ENCODE data around the gene DGKB.

The DGKB gene

DNA sequence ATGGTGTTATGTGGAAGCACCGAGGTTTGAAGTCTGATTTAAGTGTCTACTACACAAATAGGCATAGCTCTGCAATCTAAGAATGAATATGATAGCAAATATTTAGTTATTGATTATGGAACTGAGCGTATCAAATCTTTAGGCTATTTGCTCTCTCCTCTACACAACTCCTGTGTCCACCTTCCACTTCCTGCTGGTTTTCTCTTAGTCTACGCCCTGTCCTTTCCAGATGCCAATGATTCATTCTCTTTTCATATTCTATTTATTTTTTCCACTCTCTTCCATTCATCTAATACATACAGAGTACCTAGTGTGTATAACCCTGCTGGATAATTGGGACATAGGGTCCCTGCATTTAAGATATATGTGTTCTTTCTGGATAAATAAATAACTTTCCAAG lies 83.7 kb downstream of the DGKB start:
- no peak for DNase-seq

DNA sequence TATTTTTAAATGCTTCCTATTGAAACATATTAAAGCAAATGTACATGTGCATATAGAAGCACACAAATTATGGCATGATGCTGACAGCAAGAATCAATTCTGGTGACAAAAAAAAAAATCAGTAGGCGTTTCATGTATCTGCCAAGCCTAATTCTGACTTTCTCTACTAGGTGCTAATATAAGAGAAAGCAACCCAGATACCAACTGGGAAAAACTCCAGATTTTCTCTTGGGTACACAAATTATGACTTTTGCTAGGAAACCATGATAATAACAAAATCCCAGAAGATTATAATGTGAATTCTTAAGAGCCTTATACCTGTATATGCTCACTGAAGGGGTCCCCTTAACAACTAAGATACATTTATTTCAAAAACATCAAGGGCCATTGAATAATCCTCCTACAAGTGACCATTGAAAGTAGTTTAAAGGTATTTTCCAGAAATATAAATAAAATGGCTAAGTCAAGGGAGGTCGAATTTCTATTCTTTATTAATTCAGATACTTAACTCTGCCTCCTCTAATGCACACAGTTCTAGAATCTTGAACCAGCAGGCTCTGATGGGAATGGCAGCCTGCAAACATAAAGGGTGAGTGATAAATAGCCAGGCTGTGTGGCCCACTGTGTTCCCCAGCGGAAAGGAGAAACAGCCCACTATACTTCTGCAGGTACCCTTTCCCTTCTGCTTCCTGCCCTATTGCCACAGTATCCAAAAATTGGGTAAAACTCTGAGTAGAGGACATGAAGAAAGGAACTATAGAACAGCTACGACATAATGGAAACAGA lies 84.5 kb downstream of the DGKB start:
- no peak for DNase-seq

DNA sequence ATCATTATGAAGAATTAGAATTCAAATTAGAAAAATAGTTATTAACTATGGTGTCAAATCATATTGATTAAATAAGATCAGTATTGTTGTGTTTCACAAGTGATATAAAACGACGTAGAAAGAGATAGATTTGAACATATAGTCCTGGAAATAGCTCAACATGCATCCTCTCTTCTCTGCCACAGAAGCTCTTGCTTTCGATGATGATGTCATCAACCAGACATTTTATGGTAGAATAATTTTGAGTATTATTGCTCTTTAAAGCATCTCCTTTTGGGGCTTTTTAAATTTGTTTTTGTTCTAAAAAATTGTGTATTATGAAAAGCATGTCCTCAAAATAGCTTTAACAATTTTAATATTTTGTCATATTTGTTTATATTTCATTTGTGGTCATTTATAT lies 95.0 kb downstream of the DGKB start:
- no peak for DNase-seq

DNA sequence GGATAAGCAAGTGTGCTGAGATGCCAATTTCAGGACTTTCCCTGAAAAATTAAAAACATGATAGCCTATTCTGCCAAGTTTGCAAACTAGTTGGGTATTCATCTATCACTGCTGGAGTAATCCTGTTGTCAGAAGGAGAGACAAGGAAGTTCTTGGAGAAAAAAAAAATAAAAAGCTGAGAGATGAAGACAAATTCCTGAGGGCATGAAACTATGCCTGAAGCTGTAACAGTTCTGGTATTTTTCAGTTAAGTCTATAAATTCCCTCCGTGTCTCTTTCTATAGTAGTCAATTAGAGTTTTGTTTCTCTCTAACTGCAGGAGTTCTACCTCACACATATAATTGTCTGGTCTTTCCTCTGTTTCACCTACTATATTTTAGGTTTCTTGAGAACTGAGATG lies 95.7 kb downstream of the DGKB start:
- peak; percentile 24 for DNase-seq

DNA sequence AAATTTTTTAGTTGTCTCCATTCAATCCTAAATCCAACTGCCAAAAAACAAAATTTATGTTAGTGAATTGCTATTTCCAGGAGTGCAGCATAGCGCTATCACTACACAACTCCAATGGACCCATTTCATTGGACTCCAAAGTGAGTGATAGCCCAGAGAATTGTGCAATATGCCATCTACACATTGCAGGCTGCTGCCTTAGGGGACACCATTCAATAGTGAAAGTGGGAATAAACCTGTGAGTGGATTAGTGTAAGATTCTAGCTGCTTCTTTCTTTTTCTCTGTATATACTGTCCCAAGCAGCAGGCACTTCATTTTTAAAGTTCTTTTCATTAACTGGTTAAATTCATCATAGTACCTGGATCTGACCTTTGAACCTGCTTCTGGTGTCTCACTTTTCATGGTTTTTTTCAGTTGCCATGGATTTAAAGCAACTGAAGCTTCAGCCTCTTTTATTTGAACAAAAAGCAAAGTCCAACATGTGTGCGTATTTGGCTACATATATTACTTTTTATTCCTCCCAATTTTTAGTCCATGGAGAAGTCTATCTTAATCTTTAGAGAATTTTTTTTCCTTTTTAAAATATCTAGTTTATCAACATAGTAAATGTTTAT lies 97.3 kb downstream of the DGKB start:
- no peak for DNase-seq

DNA sequence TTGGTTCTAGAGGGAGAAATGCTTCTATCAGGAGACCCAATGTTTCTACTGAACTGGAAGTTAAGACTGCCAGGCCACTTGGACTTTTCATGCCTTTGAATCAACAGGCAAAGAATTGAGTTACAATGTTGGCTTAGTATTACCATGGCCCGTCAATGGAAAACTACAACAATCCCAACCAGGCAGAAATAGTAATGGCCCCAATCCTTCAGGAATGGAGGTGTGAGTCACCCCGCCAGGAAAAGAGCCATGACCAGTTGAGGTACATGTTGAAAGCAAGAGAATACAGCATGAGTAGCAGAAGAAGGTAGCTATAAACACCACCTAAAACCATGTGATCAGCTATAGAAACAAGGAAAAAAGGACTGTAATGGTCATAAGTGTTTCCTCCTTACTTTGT lies 101.9 kb downstream of the DGKB start:
- DNase-seq: no peak

DNA sequence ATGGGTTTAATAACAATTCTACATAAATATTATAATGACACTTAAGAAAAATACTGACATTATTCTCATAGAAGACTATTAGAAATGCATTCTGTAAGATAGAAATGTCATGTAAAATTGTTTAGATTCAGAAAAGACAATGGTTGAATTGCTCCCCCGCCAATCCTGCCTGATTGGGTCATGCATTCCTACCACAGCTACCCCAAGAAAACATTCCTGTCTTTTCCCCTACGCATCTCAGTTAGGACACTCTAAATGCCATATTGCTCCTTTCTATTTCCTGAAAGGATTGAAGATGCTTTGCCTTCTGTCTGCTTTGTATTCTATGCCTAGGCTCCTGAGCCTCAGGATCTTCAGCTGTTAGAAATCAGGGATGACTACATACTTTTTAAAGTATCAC lies 109.4 kb downstream of the DGKB start:
- no peak for DNase-seq

DNA sequence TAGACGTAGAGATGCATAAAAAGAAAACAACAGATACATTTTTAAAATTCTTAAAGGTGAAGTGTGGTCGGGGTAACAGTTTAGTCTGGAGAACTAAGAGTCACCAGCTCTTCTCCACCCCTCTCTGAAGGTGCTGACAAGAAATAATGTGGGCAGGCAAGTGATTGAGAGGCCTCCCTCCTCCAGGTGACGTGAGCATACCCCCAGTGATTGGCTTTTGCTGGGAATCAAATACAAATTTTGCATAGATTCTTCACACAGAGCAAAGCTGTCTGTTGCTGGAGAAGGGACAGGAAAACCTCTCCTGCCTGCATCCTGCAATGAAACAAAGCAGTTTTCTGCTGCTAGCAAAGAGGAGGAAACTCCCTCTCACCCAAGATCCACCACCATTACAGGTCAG lies 115.0 kb downstream of the DGKB start:
- no peak for DNase-seq

DNA sequence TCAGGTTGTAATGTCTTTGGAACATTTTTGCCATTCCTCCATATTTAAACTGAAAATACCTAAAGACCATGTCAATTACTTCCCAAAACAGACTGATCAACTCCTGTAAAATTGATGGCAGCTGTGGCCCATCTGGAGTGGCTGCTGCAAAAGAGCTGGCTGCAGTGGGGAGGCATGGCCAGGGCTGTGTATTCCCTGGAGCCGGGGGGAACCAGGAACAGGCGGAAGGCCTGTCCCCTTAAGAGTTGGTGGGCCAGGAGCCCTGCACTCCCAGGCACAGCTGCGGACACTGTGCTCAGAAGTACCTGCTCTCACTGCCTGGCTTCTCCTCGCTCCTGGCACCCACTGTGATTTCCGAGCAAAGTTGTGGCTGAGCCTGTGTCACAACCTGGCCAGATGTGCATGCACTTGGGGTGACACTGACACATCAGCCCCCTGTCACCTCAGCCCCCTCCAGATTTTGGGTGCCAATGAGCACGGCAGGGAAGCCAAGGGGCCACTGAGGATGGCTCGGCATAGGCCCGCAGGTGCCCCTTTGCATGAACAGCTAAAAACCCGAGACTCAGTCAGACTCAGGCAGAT lies 116.1 kb downstream of the DGKB start:
- DNase-seq: no peak

DNA sequence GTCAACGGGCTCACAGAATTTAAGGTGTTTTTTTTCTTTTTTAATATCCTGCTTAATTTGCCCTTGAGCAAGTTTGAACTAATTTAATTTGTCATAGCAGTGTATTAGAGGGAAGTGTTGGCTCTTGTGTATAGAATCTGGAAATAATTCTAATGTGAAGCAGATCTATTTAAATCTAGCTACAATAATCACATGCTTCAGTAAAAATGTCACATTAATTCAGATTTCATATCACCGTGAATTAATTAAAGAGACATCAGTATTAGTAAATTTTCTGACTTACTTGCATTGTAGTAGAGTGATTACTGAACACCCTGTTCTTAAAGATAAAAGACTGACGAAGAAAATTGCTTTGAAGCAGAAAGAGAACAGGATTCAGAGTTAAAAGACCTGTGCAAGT lies 124.7 kb downstream of the DGKB start:
- DNase-seq: no peak

DNA sequence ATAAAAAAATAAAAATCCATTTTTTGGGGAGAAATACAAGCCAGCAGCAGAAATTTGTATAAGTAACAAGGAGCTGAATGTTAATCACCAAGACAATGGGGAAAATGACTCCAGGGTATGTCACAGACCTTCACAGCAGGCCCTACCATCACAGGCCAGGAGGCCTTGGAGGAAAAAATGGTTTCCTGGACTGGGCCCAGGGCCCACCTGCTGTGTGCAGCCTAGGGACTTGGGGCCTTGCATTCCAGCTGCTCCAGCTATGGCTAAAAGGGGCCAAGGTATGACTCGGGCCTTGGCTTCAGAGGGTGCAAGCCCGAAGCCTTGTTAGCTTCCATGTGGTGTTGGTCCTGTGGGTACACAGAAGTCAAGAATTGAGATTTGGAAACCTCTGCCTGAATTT lies 126.3 kb downstream of the DGKB start:
- no peak for DNase-seq

DNA sequence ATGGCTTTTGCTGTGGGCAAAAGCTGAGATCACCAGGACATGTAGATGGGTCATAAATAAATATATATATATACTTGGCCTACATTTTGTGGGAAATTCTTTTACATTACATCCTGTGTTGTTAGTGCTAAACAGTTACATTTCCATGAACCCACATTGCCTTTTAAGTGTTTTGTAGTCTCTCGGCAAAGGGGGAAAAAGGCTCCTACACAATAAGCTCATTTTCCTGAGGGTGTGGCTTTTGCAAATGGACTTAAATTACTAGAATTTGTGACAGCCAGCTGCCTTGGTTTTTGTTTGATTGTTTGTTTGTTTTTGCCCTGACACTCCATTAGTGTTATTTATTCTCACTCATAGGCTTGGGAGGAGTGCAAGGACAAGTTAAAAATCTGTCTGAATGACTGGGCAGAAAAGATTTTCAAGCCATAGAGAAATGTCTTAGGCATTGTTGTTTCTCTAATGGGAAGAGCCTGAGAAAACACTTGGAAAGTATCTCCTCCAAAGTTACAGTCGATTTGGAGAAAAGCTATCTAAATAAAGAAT lies 128.8 kb downstream of the DGKB start:
- DNase-seq: no peak

DNA sequence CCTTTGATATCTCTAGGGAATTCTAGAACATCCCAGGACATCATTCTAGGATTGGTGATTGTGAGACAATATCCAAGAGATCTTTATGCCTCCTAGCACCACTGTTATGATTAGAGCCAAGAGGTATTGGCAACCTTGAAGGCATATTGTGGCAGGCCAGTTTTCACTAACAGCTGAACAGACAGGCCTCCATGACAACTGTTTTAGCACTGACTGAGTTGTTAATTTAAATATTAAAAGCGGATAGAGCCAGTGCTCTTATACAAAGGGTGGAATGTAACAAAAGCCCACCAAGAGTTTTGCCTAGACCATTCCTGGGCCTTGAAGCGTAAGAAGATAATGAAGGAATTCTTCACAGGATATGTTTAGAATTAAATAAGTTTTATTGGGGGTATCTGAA lies 131.9 kb downstream of the DGKB start:
- no peak for DNase-seq

DNA sequence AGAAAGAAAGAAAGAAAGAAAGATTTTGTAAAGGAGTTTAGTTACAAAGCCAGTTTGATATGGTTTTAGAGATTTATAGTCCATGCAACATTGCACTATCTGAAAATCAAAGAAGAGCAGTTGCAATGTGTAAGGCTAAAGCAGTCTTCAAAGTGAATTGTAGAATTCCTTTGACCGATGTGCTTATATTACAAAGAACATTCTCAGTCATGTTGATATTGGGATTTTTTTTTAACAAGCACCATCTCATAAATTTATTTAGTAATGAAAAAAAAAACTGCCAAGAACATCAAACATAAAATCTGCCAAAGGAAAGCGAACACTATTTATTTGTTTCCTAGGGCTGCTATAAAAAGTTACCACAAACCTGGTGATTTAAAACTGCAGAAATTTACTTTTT lies 133.3 kb downstream of the DGKB start:
- DNase-seq: no peak

DNA sequence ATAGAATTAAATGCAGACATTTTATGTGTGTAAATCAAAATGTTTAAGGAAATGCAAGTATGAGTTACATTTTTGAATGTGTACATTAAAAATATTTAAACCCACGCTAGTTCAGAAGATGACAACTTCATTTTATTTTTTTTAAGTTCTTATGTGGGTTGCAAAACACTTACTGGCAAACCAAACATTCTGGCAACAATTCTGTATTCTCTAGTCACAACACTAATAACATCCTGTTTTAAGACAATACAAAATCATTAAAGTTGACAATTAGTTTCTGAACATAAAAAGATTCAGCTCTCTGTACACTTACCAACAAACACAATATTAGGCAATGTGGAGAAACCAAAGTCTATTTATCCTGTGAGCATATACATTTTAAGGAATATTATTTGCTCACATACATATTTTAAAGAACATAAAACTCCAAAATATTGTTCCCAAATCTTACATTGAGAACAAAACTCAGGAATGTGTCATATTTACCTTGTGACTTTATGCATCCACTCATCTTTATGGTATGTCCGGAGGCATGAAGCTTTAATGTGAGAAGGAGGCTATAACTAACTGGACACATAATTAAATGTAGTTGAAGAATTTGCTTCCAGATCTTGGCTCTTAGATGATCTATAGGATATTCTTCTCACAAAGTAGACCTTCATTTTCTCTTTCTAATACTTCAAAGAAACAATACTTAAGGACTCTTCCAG lies 134.7 kb downstream of the DGKB start:
- DNase-seq: no peak

DNA sequence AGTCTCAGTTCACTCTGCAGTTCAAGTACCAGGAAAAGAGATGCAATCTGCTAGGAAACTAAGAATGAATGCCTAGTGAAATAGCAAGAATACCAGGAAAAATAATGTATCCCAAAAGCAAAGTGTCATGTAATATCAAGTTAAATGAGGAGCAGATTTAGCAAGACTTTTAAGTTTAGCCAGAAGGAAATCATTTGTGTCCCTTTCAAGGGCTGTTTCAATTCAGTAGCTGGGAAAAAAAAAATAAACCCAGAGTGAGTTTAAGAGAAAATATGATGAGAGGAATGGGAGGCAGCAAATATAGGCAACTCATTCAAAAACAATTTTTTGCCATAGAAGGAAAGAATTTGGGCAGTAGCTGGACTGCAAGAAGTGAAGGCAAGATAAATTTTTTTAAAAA lies 135.8 kb downstream of the DGKB start:
- DNase-seq: no peak

DNA sequence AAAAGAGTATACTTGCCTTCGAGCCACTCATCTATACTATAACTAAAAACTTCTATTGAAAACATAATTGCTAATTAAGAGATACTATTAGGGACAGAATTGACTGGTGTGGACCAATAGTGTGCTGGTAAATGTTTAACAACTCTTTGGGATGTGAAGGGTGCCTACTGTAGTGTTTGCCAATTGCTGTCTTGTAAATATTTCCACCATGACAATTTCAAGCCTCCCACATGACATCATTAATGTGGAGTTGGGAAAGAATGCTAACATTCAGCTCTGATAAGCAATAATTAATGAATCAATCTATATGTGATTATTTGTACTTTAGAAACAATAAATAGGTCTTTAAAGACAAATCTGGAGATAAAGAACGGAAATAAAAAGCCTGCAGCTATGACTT lies 136.8 kb downstream of the DGKB start:
- no peak for DNase-seq

DNA sequence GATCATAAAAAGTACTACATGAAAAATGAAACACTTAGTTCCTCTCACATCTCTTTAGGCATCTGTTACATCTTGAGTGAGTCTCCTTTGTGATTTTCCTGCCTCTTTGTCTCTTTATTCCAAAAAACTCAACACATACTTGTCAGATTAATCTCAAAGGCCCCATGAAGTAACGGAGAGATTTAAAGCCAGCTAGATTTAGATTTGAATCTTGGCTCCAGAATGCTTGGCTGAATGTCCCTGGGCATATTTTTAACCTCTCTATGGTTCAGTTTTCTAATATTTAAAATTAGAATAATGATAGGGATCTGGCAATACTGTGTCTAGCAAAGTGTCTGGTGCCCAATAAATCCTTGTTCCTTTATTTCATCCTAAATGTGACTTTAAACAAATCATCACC lies 140.0 kb downstream of the DGKB start:
- no peak for DNase-seq

DNA sequence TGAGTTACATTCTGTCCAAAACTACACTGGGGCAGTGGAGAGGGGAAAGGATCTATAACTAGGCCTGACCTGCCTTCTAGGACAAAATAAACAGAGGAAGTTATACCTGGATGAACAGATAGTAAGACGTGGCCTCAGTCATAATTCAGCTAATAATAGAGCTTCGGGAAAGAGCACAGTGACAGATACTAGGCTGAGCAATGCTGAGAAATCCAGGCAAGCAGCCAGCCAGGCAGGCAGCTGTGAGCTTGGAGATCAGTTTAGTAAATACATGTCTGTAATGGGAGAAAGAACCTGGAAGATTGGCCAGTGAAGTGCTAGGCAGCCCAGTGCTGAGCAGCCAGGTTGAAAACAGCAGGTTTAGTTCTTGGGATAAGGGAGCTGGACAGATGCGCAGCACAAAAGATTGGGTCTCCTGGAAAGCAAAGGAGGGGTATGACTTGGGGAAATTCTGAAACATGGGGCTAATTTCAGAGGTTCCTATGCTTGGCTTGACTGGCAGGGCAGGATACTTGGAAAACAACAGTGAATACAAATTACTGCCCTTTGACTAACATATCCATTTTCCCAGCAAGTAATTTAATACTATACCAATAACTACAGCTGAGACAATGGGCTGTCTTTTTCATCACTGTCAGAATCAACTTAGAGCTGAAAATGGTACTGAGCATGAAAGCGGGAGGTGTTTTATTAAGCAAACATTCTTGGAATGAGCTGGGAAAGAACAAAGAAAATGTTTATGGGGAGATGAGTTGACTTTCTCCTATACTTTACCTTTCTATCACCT lies 140.8 kb downstream of the DGKB start:
- DNase-seq: peak; percentile 91

DNA sequence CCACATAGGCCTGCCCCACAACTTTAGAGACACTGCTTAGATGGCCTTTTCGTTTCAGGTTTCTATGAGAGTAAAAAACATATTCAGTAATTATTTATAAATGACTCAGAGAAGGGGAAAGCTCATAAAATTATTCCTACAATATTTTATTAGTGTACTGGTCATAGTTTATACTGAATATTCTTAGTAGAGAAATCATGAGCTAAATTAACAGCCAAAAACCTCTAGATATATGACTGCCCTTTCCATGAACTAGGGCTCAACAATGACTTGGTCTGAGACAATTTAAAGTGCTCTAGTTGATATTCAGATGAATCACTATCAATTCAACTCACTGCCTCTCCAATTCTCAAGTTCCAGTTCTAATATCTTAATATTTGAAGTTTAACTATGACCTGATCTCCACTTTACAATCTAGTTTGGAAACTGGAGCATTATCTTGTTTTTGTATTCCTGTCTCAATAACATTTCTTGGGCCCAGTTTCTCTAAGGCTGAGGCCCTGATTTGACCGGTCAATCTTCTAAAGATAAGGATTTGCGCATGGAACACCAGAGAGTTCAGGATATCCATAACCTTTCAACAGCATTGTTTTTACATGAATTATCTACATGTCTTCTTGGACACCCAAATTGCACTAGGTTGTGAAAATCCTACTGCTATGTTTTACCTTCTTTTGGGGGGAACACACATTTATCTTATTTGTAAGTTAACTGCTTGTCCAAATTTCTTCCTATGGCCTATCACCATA lies 141.6 kb downstream of the DGKB start:
- DNase-seq: no peak

DNA sequence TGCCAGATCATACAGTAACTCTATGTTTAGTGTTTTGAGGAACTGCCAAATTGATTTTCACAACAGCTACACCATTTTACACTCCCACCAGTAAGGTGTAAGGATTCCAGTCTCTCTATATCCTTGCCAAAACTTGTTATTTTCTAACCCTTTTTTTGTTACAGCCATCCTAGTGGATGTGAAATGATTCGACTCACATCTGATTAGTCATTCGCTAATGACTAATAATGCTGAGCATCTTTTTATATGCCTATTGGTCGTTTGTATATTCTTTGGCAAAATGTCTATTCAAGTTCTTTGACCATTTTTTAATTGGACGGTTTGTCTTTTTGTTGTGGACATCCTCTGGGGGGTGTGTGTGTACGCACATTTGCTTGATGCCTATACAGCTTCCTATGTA lies 142.8 kb downstream of the DGKB start:
- no peak for DNase-seq

DNA sequence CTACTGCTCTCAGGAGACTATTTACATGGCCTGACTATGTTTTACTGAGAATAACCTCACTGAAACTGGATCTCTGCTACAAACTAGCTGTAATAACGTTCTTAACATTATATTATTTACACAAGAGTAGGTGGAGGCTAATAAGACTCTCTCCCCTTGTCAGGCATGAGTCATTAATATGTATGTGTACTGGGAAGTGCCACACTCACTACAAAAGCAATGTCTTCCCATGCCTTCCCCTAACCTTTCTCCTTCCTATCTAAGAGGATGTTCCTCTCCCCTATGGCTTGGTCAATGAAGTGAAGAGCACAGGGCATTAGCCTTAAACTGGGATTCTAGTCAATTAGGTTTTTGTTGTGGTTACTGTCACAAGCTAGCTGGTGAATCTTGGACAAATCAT lies 147.9 kb downstream of the DGKB start:
- DNase-seq: peak; percentile 61
